Activated CD4-positive, alpha-beta T cell treated with anti-CD3 and anti-CD28 coated beads, Interleukin-2, amount 10 ng/mL, durations not matched to agents 7 days and 5 days (primary cell): ENCODE results near the gene CCDC40. TPM values are rescaled to one million over a fixed set of nuclear protein-coding genes. Genes with fewer than 3 reads are reported as not detected.

Source experiments
- CTCF ChIA-PET: fragments of 350-600 bp; sonication (Branson Sonifier 250); formaldehyde crosslinking; loops from one replicate; lab custom pipeline; 2021; ENCODE audit warnings: antibody characterized with exemption; lab: Charles Lee
- POLR2A ChIA-PET: fragments of 350-600 bp; sonication (Branson Sonifier 250); formaldehyde crosslinking; loops from one replicate; lab custom pipeline; 2021; ENCODE audit warnings: antibody characterized with exemption; lab: Charles Lee
- DNase-seq: peaks from one replicate; pipeline ENCODE4 v3.0.0-alpha.2; 2020
- H3K27ac Mint-ChIP-seq: one replicate; pipeline ENCODE4 v1.8.0; 2021; ENCODE audit warnings: mild to moderate bottlenecking, moderate library complexity, mixed read lengths
- H3K27me3 Mint-ChIP-seq: one replicate; pipeline ENCODE4 v1.8.0; 2021; ENCODE audit warnings: mixed read lengths
- H3K36me3 Mint-ChIP-seq: one replicate; pipeline ENCODE4 v1.8.0; 2021; ENCODE audit warnings: low read depth, mixed read lengths
- H3K4me1 Mint-ChIP-seq: one replicate; pipeline ENCODE4 v1.8.0; 2021; ENCODE audit warnings: mixed read lengths
- H3K4me3 Mint-ChIP-seq: one replicate; pipeline ENCODE4 v1.8.0; 2021; ENCODE audit warnings: mild to moderate bottlenecking, moderate library complexity, mixed read lengths
- H3K9me3 Mint-ChIP-seq: one replicate; pipeline ENCODE4 v1.8.0; 2021; ENCODE audit warnings: mixed read lengths
- total RNA-seq, 2 experiments: library from RNA; stranded (reverse); gene quantifications; one replicate each; pipeline ENCODE4 v1.2.3, GENCODE V29; 2021

The CCDC40 gene
- total RNA-seq, 2 experiments from 2014 or later = not detected

GRCh38 chr17:80126449-80126715 lies 89.9 kb downstream of the CCDC40 start:
- Mint-ChIP-seq H3K27me3 (peaks cover 36% of the 10 kb centered on the region), H3K4me1 (no peaks in the 10 kb centered on the region), H3K36me3 (no peaks in the 10 kb centered on the region), H3K9me3 (no peaks in the 10 kb centered on the region), H3K27ac (no peak overlapping the region), H3K4me3 (no peak overlapping the region)
- ChIA-PET POLR2A (no interaction called here), CTCF (interaction anchor here (1.2 kb wide), 1 partner anchor 25 kb away, joined by 3 read pairs; the partner anchor contains the start of gene GAA)
- no peak for DNase-seq

- no peak for DNase-seq
- no peaks in the 10 kb centered on the region for H3K4me1 Mint-ChIP-seq
Observed at GRCh38 chr17:80129006-80129565, 92.6 kb downstream of the CCDC40 start.

GRCh38 chr17:80130992-80131391 lies 94.5 kb downstream of the CCDC40 start:
- Mint-ChIP-seq H3K4me3 (no peak overlapping the region), H3K9me3 (no peaks in the 10 kb centered on the region), H3K27me3 (peaks cover 31% of the 10 kb centered on the region), H3K4me1 (no peaks in the 10 kb centered on the region), H3K36me3 (peaks cover 29% of the 10 kb centered on the region), H3K27ac (no peak overlapping the region)
- CTCF ChIA-PET = no interaction called here
- no peak for DNase-seq
- POLR2A ChIA-PET = no interaction called here

More at GRCh38 chr17:80129006-80129565, 92.6 kb downstream of the CCDC40 start:
- H3K4me3 Mint-ChIP-seq = no peak overlapping the region
- CTCF ChIA-PET = interaction anchor here (1.2 kb wide), 1 partner anchor 25 kb away, joined by 4 read pairs; no protein-coding TSS in a partner anchor
- H3K9me3 Mint-ChIP-seq = no peaks in the 10 kb centered on the region
- no peak overlapping the region for H3K27ac Mint-ChIP-seq
- H3K27me3 Mint-ChIP-seq = peaks cover 36% of the 10 kb centered on the region
- POLR2A ChIA-PET = interaction anchor here (0.6 kb wide), 1 partner anchor 95 kb away, joined by 3 read pairs; no protein-coding TSS in a partner anchor
- peaks cover 16% of the 10 kb centered on the region for H3K36me3 Mint-ChIP-seq

- Mint-ChIP-seq H3K4me3 (no peak overlapping the region), H3K27ac (no peak overlapping the region), H3K36me3 (peaks cover 48% of the 10 kb centered on the region), H3K4me1 (no peaks in the 10 kb centered on the region), H3K27me3 (peaks cover 17% of the 10 kb centered on the region), H3K9me3 (no peaks in the 10 kb centered on the region)
- no peak for DNase-seq
- ChIA-PET CTCF (interaction anchor here (1.0 to 1.4 kb wide), 3 partner anchors 9 to 32 kb away, joined by 3 to 5 read pairs (median 3); partner anchors contain the start of gene GAA), POLR2A (no interaction called here)
Observed at GRCh38 chr17:80132906-80133625, 96.6 kb downstream of the CCDC40 start.

GRCh38 chr17:80133626-80133970 lies 97.2 kb downstream of the CCDC40 start:
- POLR2A ChIA-PET = no interaction called here
- H3K4me1 Mint-ChIP-seq = no peaks in the 10 kb centered on the region
- CTCF ChIA-PET = interaction anchor here (1.0 to 1.4 kb wide), 3 partner anchors 9 to 32 kb away, joined by 3 to 5 read pairs (median 3); partner anchors contain the start of gene GAA
- H3K4me3 Mint-ChIP-seq = no peak overlapping the region
- H3K9me3 Mint-ChIP-seq = no peaks in the 10 kb centered on the region
- H3K27me3 Mint-ChIP-seq = peaks cover 13% of the 10 kb centered on the region
- no peak for DNase-seq
- H3K36me3 Mint-ChIP-seq = peaks cover 53% of the 10 kb centered on the region
- H3K27ac Mint-ChIP-seq = no peak overlapping the region

GRCh38 chr17:80137131-80137530 lies 100.7 kb downstream of the CCDC40 start:
- CTCF ChIA-PET = interaction anchor here (0.6 to 1.3 kb wide), 2 partner anchors 36 to 151 kb away, joined by 3 read pairs; partner anchors contain the start of gene GAA
- POLR2A ChIA-PET = no interaction called here
- Mint-ChIP-seq H3K27ac (no peak overlapping the region), H3K27me3 (no peaks in the 10 kb centered on the region), H3K4me1 (peaks cover 3% of the 10 kb centered on the region), H3K9me3 (no peaks in the 10 kb centered on the region), H3K4me3 (no peak overlapping the region), H3K36me3 (peaks cover 76% of the 10 kb centered on the region)
- DNase-seq = no peak

- POLR2A ChIA-PET = no interaction called here
- Mint-ChIP-seq H3K4me1 (peaks cover 11% of the 10 kb centered on the region), H3K9me3 (no peaks in the 10 kb centered on the region), H3K27ac (no peak overlapping the region), H3K4me3 (no peak overlapping the region), H3K36me3 (peaks cover 68% of the 10 kb centered on the region), H3K27me3 (no peaks in the 10 kb centered on the region)
- CTCF ChIA-PET = interaction anchor here (1.8 kb wide), 1 partner anchor 10 kb away, joined by 6 read pairs; no protein-coding TSS in a partner anchor
- no peak for DNase-seq
Observed at GRCh38 chr17:80138856-80139426, 102.5 kb downstream of the CCDC40 start.

GRCh38 chr17:80141463-80142165 lies 105.2 kb downstream of the CCDC40 start:
- ChIA-PET CTCF (interaction anchor here (0.9 to 2.3 kb wide), 3 partner anchors 9 to 40 kb away, joined by 3 to 14 read pairs (median 4); partner anchors contain the start of gene GAA), POLR2A (no interaction called here)

GRCh38 chr17:80142929-80143328 lies 106.5 kb downstream of the CCDC40 start:
- POLR2A ChIA-PET = no interaction called here
- no peak overlapping the region for H3K4me3 Mint-ChIP-seq

More at GRCh38 chr17:80141463-80142165, 105.2 kb downstream of the CCDC40 start:
- no peak overlapping the region for H3K4me3 Mint-ChIP-seq
- H3K9me3 Mint-ChIP-seq = no peaks in the 10 kb centered on the region
- no peak for DNase-seq
- H3K36me3 Mint-ChIP-seq = peaks cover 60% of the 10 kb centered on the region
- H3K27me3 Mint-ChIP-seq = no peaks in the 10 kb centered on the region
- H3K27ac Mint-ChIP-seq = no peak overlapping the region
- H3K4me1 Mint-ChIP-seq = peaks cover 31% of the 10 kb centered on the region

GRCh38 chr17:80145076-80146075 lies 108.9 kb downstream of the CCDC40 start:
- H3K36me3 Mint-ChIP-seq = peaks cover 29% of the 10 kb centered on the region
- peaks cover 39% of the 10 kb centered on the region for H3K4me1 Mint-ChIP-seq
- H3K27ac Mint-ChIP-seq = peak overlapping the region; percentile 84
- no peaks in the 10 kb centered on the region for H3K27me3 Mint-ChIP-seq
- H3K4me3 Mint-ChIP-seq = peak overlapping the region; percentile 80
- POLR2A ChIA-PET = interaction anchor here (0.7 to 1.0 kb wide), 2 partner anchors 115 to 118 kb away, joined by 3 read pairs; partner anchors contain the start of gene RNF213
- H3K9me3 Mint-ChIP-seq = no peaks in the 10 kb centered on the region
- DNase-seq = peak; percentile 24
- CTCF ChIA-PET = interaction anchor here (0.6 to 1.2 kb wide), 4 partner anchors 9 to 146 kb away, joined by 3 to 6 read pairs (median 4); partner anchors contain the start of gene GAA

More at GRCh38 chr17:80142929-80143328, 106.5 kb downstream of the CCDC40 start:
- no peak for DNase-seq
- CTCF ChIA-PET = interaction anchor here (0.5 to 2.3 kb wide), 4 partner anchors 9 to 1597 kb away, joined by 3 to 14 read pairs (median 3); partner anchors contain the start of gene GAA
- no peaks in the 10 kb centered on the region for H3K27me3 Mint-ChIP-seq
- peaks cover 47% of the 10 kb centered on the region for H3K36me3 Mint-ChIP-seq
- H3K27ac Mint-ChIP-seq = no peak overlapping the region
- H3K9me3 Mint-ChIP-seq = no peaks in the 10 kb centered on the region
- peaks cover 32% of the 10 kb centered on the region for H3K4me1 Mint-ChIP-seq
